NCI-H128 (cell line): ENCODE results near the gene LYPLA2.
"Not testable (repeated sequence)": the region's sequence is repeated elsewhere in the genome, so short reads cannot be mapped to it uniquely, and the experiment has no call there.

ENCODE experiments used
- DNase-seq: peaks from one replicate; lab custom pipeline; 2025; ENCODE audit not compliant: unreplicated experiment; lab: John Stamatoyannopoulos, UW

Gene LYPLA2

GRCh38 chr1:23825762-23826522 is 35.0 kb downstream of the LYPLA2 start:
- DNase-seq = no peak

DNA sequence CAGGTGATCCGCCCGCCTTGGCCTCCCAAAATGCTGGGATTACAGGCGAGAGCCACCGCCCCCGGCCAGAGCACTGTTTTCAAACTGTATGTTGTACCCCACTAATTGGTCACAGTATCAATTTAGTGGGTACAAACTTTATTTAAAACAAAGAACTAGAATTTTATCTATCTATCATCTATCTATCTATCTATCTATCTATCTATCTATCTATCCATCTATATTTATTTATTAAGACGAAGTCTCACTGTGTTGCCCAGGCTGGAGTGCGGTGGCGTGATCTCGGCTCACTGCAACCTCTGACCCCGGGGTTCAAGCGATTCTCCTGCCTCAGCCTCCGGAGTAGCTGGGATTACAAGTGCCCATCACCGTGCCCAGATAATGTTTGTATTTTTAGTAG is 35.6 kb downstream of the LYPLA2 start:
- DNase-seq = not testable (repeated sequence)

DNA sequence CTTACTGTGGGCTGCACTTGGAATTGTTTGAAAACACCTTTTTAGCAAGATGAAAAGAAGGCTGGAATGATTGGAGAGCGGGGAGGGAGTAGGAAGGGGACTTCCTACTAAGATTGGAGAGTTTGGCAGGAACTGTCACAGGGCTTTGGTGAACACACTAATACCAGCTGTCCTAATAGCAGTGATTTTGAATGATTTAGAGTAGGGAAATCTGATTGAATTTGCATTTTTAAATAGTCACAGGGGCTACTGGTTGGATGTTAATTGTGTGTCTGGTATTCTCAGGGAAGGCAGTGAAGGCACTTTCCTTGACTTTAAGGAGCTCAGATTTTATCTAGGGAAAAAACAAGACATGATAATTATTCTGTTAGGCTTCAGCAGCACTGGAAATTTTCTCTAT is 36.8 kb downstream of the LYPLA2 start:
- DNase-seq = no peak

- not testable (repeated sequence) for DNase-seq
These were observed 43.2 kb downstream of the LYPLA2 start for GRCh38 chr1:23834156-23834555.

DNA sequence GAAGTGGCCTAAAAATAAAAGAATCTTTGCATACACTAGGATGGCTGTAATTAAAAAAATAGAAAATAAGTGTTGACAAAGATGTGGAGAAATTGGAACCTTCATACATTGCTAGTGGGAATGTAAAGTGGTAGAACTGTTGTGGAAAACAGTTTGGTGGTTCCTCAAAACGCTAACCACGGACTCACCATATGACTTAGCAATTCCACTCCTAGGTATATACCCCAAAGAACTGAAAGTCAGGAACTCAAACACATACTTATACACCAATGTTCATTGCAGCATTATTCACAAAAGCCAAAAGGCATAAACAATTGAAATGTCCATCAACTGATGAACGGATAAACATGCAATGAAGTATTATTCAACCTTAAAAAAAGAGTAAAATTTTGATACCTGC is 45.1 kb downstream of the LYPLA2 start:
- DNase-seq = no peak

DNA sequence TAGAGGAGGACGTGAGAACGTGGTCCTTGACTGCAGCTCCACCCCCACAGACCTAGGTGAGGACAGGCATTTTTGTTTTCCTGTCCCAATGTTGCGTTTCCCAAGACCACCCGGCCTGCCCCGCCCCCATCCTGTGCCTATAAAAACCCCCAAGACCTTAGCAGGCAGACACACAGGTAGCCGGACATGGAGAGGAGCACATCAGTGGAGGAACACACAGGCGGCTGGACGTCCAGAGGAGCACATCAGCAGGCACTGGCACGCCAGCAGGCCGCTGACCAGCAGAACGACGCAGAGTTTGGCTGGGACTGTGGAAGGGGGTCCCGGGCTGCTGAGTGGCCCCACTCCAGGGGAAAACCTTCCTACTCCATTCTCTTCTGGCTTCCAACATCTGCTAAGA is 47.0 kb downstream of the LYPLA2 start:
- no peak for DNase-seq

DNA sequence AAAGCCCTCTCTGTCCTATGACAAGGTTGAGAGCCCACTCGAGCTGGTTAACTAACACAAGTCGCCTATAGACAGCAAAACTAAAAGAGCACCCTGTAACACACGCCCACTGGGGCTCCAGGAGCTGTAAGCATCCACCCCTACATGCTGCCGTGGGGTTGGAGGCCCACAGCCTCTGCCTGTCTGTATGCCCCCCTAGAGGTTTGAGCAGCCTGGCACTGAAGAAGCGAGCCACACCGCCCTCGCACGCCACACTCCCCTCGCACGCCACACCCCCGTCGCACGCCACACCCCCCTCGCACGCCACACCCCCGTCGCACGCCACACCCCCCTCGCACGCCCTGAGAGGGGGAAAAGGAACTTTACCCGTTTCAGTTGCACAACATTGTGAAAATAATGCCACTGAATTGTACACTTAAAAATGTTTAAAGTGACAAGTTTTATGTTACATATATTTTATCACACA is 47.5 kb downstream of the LYPLA2 start:
- no peak for DNase-seq

GRCh38 chr1:23843644-23844043 is 52.7 kb downstream of the LYPLA2 start:
- no peak for DNase-seq
